ENCODE measurements around the gene GPD1L. TPM values are rescaled to one million over a fixed set of nuclear protein-coding genes. Genes with fewer than 3 reads are reported as not detected.

Gene GPD1L
- total and polyA plus RNA-seq, 2 donors (not counting 1 experiment from before 2014, with no cell fraction given) = 4.7 to 9.3 TPM

DNA sequence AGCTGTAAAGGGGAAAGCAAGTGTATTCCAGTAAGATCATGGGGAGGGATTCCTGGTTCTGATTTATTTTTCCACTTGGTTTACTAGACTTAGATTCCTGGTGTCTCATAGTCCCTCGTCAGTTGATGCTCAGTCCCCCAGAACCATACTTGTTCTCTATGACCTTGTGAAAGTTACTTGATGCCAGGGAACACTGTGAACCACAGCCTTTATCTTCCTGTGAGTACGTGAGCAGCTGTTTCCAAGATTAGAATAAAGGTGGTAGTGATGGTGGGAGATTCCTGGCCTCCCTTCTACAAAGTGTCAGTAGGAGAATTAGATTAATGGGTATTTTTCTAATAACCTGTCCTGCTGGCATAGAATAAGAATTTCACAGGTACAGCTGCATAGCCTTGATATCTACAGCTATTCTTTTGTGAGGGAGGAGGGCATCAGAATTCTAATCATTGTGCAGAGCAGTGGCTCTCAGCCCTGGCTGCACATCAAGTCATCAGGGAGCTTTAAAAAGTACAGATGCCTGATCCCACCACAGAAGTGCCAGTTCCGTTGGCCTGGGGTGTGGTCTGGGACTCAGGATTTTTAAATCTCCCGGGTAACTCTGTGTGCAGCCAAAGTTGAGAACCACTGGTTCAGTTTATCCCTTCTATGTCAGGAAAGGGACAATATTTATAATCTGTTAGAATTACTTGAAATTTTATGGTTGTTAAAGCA lies 20.0 kb downstream of the GPD1L start:
- TF ChIP-seq EZH2 (IDR thresholded peaks at IDR 0.05; ENCODE audit: borderline replicate concordance, insufficient read depth, low read depth, low read length, poor library complexity, severe bottlenecking) = no peak
- TF ChIP-seq, protein P1, sequence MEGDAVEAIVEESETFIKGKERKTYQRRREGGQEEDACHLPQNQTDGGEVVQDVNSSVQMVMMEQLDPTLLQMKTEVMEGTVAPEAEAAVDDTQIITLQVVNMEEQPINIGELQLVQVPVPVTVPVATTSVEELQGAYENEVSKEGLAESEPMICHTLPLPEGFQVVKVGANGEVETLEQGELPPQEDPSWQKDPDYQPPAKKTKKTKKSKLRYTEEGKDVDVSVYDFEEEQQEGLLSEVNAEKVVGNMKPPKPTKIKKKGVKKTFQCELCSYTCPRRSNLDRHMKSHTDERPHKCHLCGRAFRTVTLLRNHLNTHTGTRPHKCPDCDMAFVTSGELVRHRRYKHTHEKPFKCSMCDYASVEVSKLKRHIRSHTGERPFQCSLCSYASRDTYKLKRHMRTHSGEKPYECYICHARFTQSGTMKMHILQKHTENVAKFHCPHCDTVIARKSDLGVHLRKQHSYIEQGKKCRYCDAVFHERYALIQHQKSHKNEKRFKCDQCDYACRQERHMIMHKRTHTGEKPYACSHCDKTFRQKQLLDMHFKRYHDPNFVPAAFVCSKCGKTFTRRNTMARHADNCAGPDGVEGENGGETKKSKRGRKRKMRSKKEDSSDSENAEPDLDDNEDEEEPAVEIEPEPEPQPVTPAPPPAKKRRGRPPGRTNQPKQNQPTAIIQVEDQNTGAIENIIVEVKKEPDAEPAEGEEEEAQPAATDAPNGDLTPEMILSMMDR (IDR thresholded peaks at IDR 0.05) = no peak
- intact Hi-C loops (cut with micrococcal nuclease) = no loop called here
- no peaks in the 10 kb centered on the region for H3K27me3 ChIP-seq (replicated peaks in 1 of 4; ENCODE audit: control extremely low read depth in 1 of 4, control insufficient read depth in 3 of 4, insufficient read depth in 4 of 4, low read length in 3 of 4)
- no peaks in the 10 kb centered on the region for H4K20me1 ChIP-seq (ENCODE audit: control insufficient read depth, insufficient read depth, low read length, poor library complexity, severe bottlenecking)
- H3K9me3 Mint-ChIP-seq (ENCODE audit: insufficient read depth) = no peaks in the 10 kb centered on the region
- H3K9ac ChIP-seq (ENCODE audit: low read length) = no peak overlapping the region
- H3K79me2 ChIP-seq (ENCODE audit: control insufficient read depth, insufficient read depth, low read length) = peaks cover 13% of the 10 kb centered on the region
- no peaks in the 10 kb centered on the region for H3K36me3 ChIP-seq (replicated peaks in 1 of 2; ENCODE audit: control extremely low read depth in 1 of 2, control insufficient read depth in 1 of 2, extremely low read depth in 1 of 2, insufficient read depth in 2 of 2, low read length in 1 of 2)
- WGBS (ENCODE audit: insufficient coverage) = 100% methylated on average over 1 of the region's 4 CpGs
- ATAC-seq (ENCODE audit: low read depth) (no peak), DNase-seq (no peak)
- H3K4me1 Mint-ChIP-seq = no peaks in the 10 kb centered on the region
- ChIA-PET CTCF (interaction anchor here (1.1 kb wide), 1 partner anchor 18 kb away, joined by 3 read pairs; no protein-coding TSS in a partner anchor), POLR2A (no interaction called here)
- no peaks in the 10 kb centered on the region for H3K27me3 Mint-ChIP-seq
- H3K4me1 ChIP-seq (ENCODE audit: control insufficient read depth in 2 of 2, insufficient read depth in 2 of 2, low read length in 2 of 2) = no peaks in the 10 kb centered on the region
- H3K4me2 ChIP-seq (replicated peaks; ENCODE audit: low read depth, low read length, poor library complexity, severe bottlenecking) = no peak overlapping the region
- no peaks in the 10 kb centered on the region for H3K9me3 ChIP-seq (ENCODE audit: control extremely low read depth in 1 of 3, control insufficient read depth in 2 of 3, insufficient read depth in 1 of 3, low read length in 2 of 3)
- no peak overlapping the region for H3K27ac ChIP-seq (ENCODE audit: low read length in 2 of 2)
- no peak overlapping the region for H3K4me3 ChIP-seq (ENCODE audit: control extremely low read depth in 1 of 5, extremely low read depth in 1 of 5, insufficient read depth in 1 of 5, low read depth in 2 of 5, low read length in 4 of 5)
- H3K27ac Mint-ChIP-seq = no peak overlapping the region
- H3K4me3 Mint-ChIP-seq = no peak overlapping the region
- H2AFZ ChIP-seq (ENCODE audit: insufficient read depth, low read depth, low read length, poor library complexity, severe bottlenecking) = no peak overlapping the region

DNA sequence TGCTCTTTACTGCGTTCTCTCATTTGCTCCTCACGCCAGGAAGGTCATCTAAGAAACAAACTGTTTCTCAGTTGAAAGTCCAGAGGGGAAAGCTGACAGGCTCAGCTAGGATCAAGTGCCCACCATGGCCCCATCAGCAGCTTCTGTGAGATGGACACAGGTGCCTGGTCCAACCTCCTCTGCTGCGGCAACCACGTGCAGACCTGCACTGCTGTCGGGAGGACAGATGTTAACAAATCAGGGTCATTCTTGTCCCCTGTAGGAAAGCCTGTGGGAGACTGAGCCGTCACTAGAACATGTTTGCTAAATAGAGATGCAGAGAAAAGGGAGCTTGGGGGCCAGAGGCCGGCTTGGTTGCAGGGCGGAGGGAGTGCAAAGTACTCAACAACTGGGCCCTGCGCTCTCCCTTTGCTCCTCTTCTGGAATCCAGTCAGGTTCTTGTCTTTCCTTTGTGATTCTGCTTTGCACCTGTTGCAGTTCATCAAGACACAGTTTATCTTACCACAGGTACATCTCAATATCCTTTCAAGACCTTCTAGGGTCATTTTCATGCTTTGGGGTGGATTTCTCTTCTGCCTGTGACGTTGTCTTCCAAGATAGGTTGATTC lies 20.9 kb downstream of the GPD1L start:
- H3K4me2 ChIP-seq (replicated peaks; ENCODE audit: low read depth, low read length, poor library complexity, severe bottlenecking) = no peak overlapping the region
- Mint-ChIP-seq H3K4me3 (no peak overlapping the region), H3K27me3 (no peaks in the 10 kb centered on the region), H3K4me1 (no peaks in the 10 kb centered on the region), H3K9me3 (ENCODE audit: insufficient read depth) (no peaks in the 10 kb centered on the region), H3K27ac (no peak overlapping the region)
- no peak overlapping the region for H2AFZ ChIP-seq (ENCODE audit: insufficient read depth, low read depth, low read length, poor library complexity, severe bottlenecking)
- intact Hi-C loops (cut with micrococcal nuclease) = no loop called here
- H3K4me1 ChIP-seq (ENCODE audit: control insufficient read depth in 2 of 2, insufficient read depth in 2 of 2, low read length in 2 of 2) = no peaks in the 10 kb centered on the region
- CTCF ChIA-PET = no interaction called here
- no peak overlapping the region for H3K4me3 ChIP-seq (ENCODE audit: control extremely low read depth in 1 of 5, extremely low read depth in 1 of 5, insufficient read depth in 1 of 5, low read depth in 2 of 5, low read length in 4 of 5)
- H3K36me3 ChIP-seq (replicated peaks in 1 of 2; ENCODE audit: control extremely low read depth in 1 of 2, control insufficient read depth in 1 of 2, extremely low read depth in 1 of 2, insufficient read depth in 2 of 2, low read length in 1 of 2) = no peaks in the 10 kb centered on the region
- POLR2A ChIA-PET = no interaction called here
- DNase-seq (no peak), ATAC-seq (ENCODE audit: low read depth) (no peak)
- no peaks in the 10 kb centered on the region for H3K9me3 ChIP-seq (ENCODE audit: control extremely low read depth in 1 of 3, control insufficient read depth in 2 of 3, insufficient read depth in 1 of 3, low read length in 2 of 3)
- TF ChIP-seq EZH2 (IDR thresholded peaks at IDR 0.05; ENCODE audit: borderline replicate concordance, insufficient read depth, low read depth, low read length, poor library complexity, severe bottlenecking) = no peak
- TF ChIP-seq, protein P1 (IDR thresholded peaks at IDR 0.05) = no peak
- H3K9ac ChIP-seq (ENCODE audit: low read length) = no peak overlapping the region
- no peaks in the 10 kb centered on the region for H3K27me3 ChIP-seq (replicated peaks in 1 of 4; ENCODE audit: control extremely low read depth in 1 of 4, control insufficient read depth in 3 of 4, insufficient read depth in 4 of 4, low read length in 3 of 4)
- 98% methylated on average over 9 of the region's 10 CpGs for WGBS (ENCODE audit: insufficient coverage)
- no peaks in the 10 kb centered on the region for H4K20me1 ChIP-seq (ENCODE audit: control insufficient read depth, insufficient read depth, low read length, poor library complexity, severe bottlenecking)
- H3K79me2 ChIP-seq (ENCODE audit: control insufficient read depth, insufficient read depth, low read length) = peaks cover 8% of the 10 kb centered on the region
- no peak overlapping the region for H3K27ac ChIP-seq (ENCODE audit: low read length in 2 of 2)
